K562 (cell line): Measurements from ENCODE around the gene AK2. TPM values are rescaled to one million over a fixed set of nuclear protein-coding genes. Genes with fewer than 3 reads are reported as not detected.

Experiments used
- ATAC-seq: fragments of 200-7000 bp; cut with Tn5 transposase; 3 replicates; pipeline ENCODE4 v1.9.1; 2020; ENCODE audit warnings: moderate library complexity
- BruUV-seq: library from RNA; stranded (reverse); fragments of 400-500 nt; replicated peaks from 2 replicates; lab custom pipeline; 2021; lab: Mats Ljungman, UMichigan
- CTCF ChIA-PET: fragments of 300-600 bp; formaldehyde crosslinking; extraction: SDS; loops from one replicate; lab custom pipeline; 2021; ENCODE audit warnings: low intra/inter-chr PET ratio; lab: Yijun Ruan, JAX
- POLR2A ChIA-PET: fragments of 300-600, 350-650 bp; sonication (Branson Sonifier 250); formaldehyde crosslinking; extraction: SDS; loops from one replicate; lab custom pipeline; 2021; ENCODE audit warnings: antibody characterized with exemption, inconsistent platforms; lab: Yijun Ruan, JAX
- DNase-seq, 4 experiments: peaks; one replicate each; pipeline versions ENCODE4 v3.0.0 to v3.0.0-alpha.2; 2011 to 2018; ENCODE audit warnings: low spot score in 3 of 4, mixed read lengths in 3 of 4; ENCODE audit errors: extremely low read depth in 1 of 4
- FAIRE-seq: peaks from 2 replicates; lab custom pipeline; 2011; peaks lifted over from hg19 to GRCh38; lab: Jason Lieb, UNC
- H2AFZ ChIP-seq: 2 replicates; pipeline ENCODE4 v1.6.0; 2011; ENCODE audit warnings: low read depth, low read length, control low read depth, inconsistent platforms
- H3K27ac ChIP-seq: fragments of 200-600 bp; 3 replicates; pipeline ENCODE4 v1.8.0; 2011; ENCODE audit warnings: low read depth, mild to moderate bottlenecking, control low read depth, inconsistent platforms, low read length, moderate library complexity, mixed read lengths; ENCODE audit errors: extremely low read depth
- H3K27me3 ChIP-seq, 2 experiments: fragments of 300-600 bp in 1 of 2; 2 replicates in 1 of 2; 3 replicates in 1 of 2; pipeline versions ENCODE4 v1.6.0 to v1.8.0; 2011; ENCODE audit warnings: inconsistent platforms in 2 of 2, low read length in 2 of 2, mild to moderate bottlenecking in 1 of 2, mixed read lengths in 1 of 2, moderate library complexity in 1 of 2; ENCODE audit not compliant: control insufficient read depth in 2 of 2, insufficient read depth in 2 of 2
- H3K36me3 ChIP-seq: fragments of 300-600 bp; 3 replicates; pipeline ENCODE4 v1.8.0; 2011; ENCODE audit warnings: mild to moderate bottlenecking, low read length, inconsistent platforms; ENCODE audit not compliant: control insufficient read depth, insufficient read depth
- H3K4me1 ChIP-seq, 2 experiments: fragments of 200-600 bp in 1 of 2; replicated peaks in 1 of 2; 2 replicates in 1 of 2; 3 replicates in 1 of 2; pipeline versions ENCODE4 v1.5.1 to v1.8.0; 2011; ENCODE audit warnings: inconsistent platforms in 2 of 2, low read length in 2 of 2, mild to moderate bottlenecking in 1 of 2, mixed read lengths in 1 of 2, moderate library complexity in 1 of 2; ENCODE audit not compliant: control insufficient read depth in 2 of 2, insufficient read depth in 2 of 2
- H3K4me2 ChIP-seq: 2 replicates; pipeline ENCODE4 v1.6.1; 2011; ENCODE audit warnings: low read length, control low read depth, inconsistent platforms, mixed read lengths; ENCODE audit not compliant: insufficient read depth
- H3K4me3 ChIP-seq: fragments of 200-600 bp; sonication (generic), shearing (Covaris generic); 2 replicates; pipeline ENCODE4 v1.5.1; 2016; ENCODE audit warnings: control low read depth, inconsistent platforms
- H3K79me2 ChIP-seq: fragments of 200-600 bp; 3 replicates; pipeline ENCODE4 v1.8.0; 2011; ENCODE audit warnings: low read length, inconsistent platforms; ENCODE audit not compliant: control insufficient read depth, insufficient read depth
- H3K9ac ChIP-seq, 2 experiments: 2 replicates each; pipeline versions ENCODE4 v1.6.0 to v1.6.1; 2011; ENCODE audit warnings: low read depth in 2 of 2, low read length in 2 of 2, control low read depth in 1 of 2, inconsistent platforms in 1 of 2, mild to moderate bottlenecking in 1 of 2, mixed read lengths in 1 of 2; ENCODE audit not compliant: insufficient read depth in 1 of 2
- H3K9me1 ChIP-seq: one replicate; pipeline ENCODE4 v1.6.0; 2011; ENCODE audit warnings: inconsistent platforms, mild to moderate bottlenecking, low read length, moderate library complexity; ENCODE audit not compliant: control insufficient read depth, insufficient read depth
- H3K9me3 ChIP-seq: replicated peaks from 2 replicates; pipeline ENCODE4 v1.5.1; 2011; ENCODE audit warnings: low read depth, low read length, inconsistent platforms; ENCODE audit not compliant: control insufficient read depth, insufficient read depth
- H4K20me1 ChIP-seq: replicated peaks from 2 replicates; pipeline ENCODE4 v1.6.1; 2011; ENCODE audit warnings: low read length, inconsistent platforms, mixed read lengths; ENCODE audit not compliant: control insufficient read depth, insufficient read depth
- BRD4 ChIP-seq: fragments of 200-600 bp; sonication (generic); IDR thresholded peaks from 2 replicates; pipeline ENCODE4 v1.6.1; 2017; ENCODE audit warnings: inconsistent platforms
- MAFK ChIP-seq: IDR thresholded peaks from 2 replicates; pipeline ENCODE4 v1.6.1; 2011; ENCODE audit warnings: low read length, improper control_type of control experiment
- NFIX ChIP-seq: fragments of 250-450 bp; sonication (Bioruptor Pico); IDR thresholded peaks from 2 replicates; pipeline ENCODE4 v1.4.0; 2020; ENCODE audit warnings: low read depth, mild to moderate bottlenecking, moderate library complexity
- TAF1 ChIP-seq: IDR thresholded peaks from 2 replicates; pipeline ENCODE4 v1.6.1; 2011; ENCODE audit warnings: mild to moderate bottlenecking, low read length, moderate library complexity; ENCODE audit not compliant: insufficient read depth, control insufficient read depth, severe bottlenecking; ENCODE audit errors: extremely low read depth
- WGBS: fragments of 100-300 bp; shearing (Covaris generic); methylation state at CpG from one replicate; pipeline ENCODE4 v1.1.6; 2016; ENCODE audit warnings: low coverage, mixed read lengths; ENCODE audit not compliant: insufficient coverage; ENCODE audit errors: missing lambda C conversion rate; 5-methylcytosine and 5-hydroxymethylcytosine counted together
- in situ Hi-C: fragments of 300-500 bp; cut with MboI; formaldehyde crosslinking; loops from 4 replicates; pipeline ENCODE4 v1.15.0; 2018; ENCODE audit warnings: inconsistent platforms, mixed read lengths
- intact Hi-C: fragments of 100-400 bp; cut with micrococcal nuclease; formaldehyde crosslinking; loops from 2 replicates; pipeline ENCODE4 v1.14.2; 2022
- polyA plus RNA-seq, 8 experiments: library from polyadenylated mRNA; depleted of rRNA in 4 of 8; stranded (reverse) in 5 of 8; unstranded in 3 of 8; fragments of >200 nt; fragmentation: Nextera tagmentation in 2 of 8; fragmentation: Illumina TruSeq in 1 of 8; extraction: Ambion mirVana in 2 of 8; extraction: Trizol in 1 of 8; gene quantifications; 2 replicates each; pipeline versions ENCODE4 v1.2.1 to v1.2.3, GENCODE V29; 2011 to 2014; ENCODE audit warnings: inconsistent platforms in 1 of 8, missing spikeins in 1 of 8
- total RNA-seq, 7 experiments: library from RNA; depleted of rRNA in 6 of 7; stranded (reverse); fragments of >200 nt in 6 of 7; fragmentation: Illumina TruSeq in 2 of 7; extraction: Trizol in 2 of 7; gene quantifications; 2 replicates each; pipeline versions ENCODE4 v1.2.1 to v1.2.3, GENCODE V29; 2011 to 2021; ENCODE audit warnings: low replicate concordance in 1 of 7
- TF ChIP-seq, protein P1 (sequence below), 3 experiments: fragments of 200-800 bp in 1 of 3; sonication (Bioruptor generic) in 1 of 3; sonication (generic) in 1 of 3; formaldehyde crosslinking in 1 of 3; IDR thresholded peaks; 2 replicates each; pipeline versions ENCODE4 v1.6.1 to v1.8.0; 2016 to 2022; ENCODE audit warnings: mild to moderate bottlenecking in 2 of 3, missing compliant biosample characterization in 2 of 3, missing genetic modification characterization in 2 of 3, missing genetic modification reagents in 1 of 3
- TF ChIP-seq, protein P2 (sequence below): fragments of 450-650 bp; formaldehyde crosslinking; IDR thresholded peaks from 2 replicates; pipeline ENCODE4 v1.4.0; 2020; ENCODE audit warnings: mild to moderate bottlenecking

Gene AK2
- total and polyA plus RNA-seq, 9 of the 15 experiments (the other 6 are each of a cell fraction or from before 2014, with no cell fraction given), result 105 to 1,050 (median 509) TPM

DNA sequence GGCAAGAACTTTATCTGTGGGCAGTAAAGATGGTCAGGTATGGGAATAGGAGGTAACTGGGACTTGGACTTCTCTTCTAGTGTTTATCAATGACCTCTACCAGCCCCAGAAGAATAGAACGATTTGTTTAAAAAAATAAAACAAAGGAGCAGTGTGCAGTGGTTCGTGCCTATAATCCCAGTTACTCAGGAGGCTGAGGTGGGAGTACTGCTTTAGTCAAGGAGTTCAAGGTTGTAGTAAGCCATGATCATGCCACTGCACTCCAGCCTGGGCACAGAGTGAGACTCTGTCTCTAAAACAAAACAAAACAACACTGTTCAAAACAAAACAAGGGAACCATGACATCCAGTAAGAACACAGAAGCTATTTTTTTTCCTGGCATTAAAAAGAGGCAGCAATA lies 76.3 kb downstream of the AK2 start:
- no peak overlapping the region for H3K27ac ChIP-seq
- H3K79me2 ChIP-seq, result peaks cover 38% of the 10 kb centered on the region
- in situ Hi-C loops (no loop called here), intact Hi-C loops (loop anchor here (5.0 kb wide), 1 partner anchor 47 kb away; no protein-coding TSS in a partner anchor)
- H2AFZ ChIP-seq, result no peak overlapping the region
- H3K4me3 ChIP-seq, result no peak overlapping the region
- no peaks in the 10 kb centered on the region for H3K9me1 ChIP-seq
- BruUV-seq, result no TSS peak
- FAIRE-seq (no peak), DNase-seq (no peak), ATAC-seq (no peak)
- H3K36me3 ChIP-seq, result no peaks in the 10 kb centered on the region
- H3K9ac ChIP-seq, result no peak overlapping the region
- CTCF ChIA-PET, result no interaction called here
- H3K4me1 ChIP-seq, result peaks cover 14 to 27% of the 10 kb centered on the region in 2 experiments
- POLR2A ChIA-PET, result interaction anchor here (0.7 kb wide), 1 partner anchor 10 kb away, joined by 3 read pairs; no protein-coding TSS in a partner anchor
- H3K9me3 ChIP-seq, result no peaks in the 10 kb centered on the region
- H3K27me3 ChIP-seq, result no peaks in the 10 kb centered on the region
- 26% methylated on average over 2 of the region's 2 CpGs for WGBS
- TF ChIP-seq TAF1 (no peak), MAFK (no peak), NFIX (CRISPR knock-in tag) (no peak), BRD4 (no peak)
- TF ChIP-seq, protein P1, sequence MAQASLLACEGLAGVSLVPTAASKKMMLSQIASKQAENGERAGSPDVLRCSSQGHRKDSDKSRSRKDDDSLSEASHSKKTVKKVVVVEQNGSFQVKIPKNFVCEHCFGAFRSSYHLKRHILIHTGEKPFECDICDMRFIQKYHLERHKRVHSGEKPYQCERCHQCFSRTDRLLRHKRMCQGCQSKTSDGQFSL (CRISPR knock-in tag; IDR thresholded peaks at IDR 0.05), result no peak
- TF ChIP-seq, protein P1 (tag; IDR thresholded peaks at IDR 0.05), result no peak
- TF ChIP-seq, protein P2, sequence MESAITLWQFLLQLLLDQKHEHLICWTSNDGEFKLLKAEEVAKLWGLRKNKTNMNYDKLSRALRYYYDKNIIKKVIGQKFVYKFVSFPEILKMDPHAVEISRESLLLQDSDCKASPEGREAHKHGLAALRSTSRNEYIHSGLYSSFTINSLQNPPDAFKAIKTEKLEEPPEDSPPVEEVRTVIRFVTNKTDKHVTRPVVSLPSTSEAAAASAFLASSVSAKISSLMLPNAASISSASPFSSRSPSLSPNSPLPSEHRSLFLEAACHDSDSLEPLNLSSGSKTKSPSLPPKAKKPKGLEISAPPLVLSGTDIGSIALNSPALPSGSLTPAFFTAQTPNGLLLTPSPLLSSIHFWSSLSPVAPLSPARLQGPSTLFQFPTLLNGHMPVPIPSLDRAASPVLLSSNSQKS (CRISPR knock-in tag), result no peak
- no peak overlapping the region for H3K4me2 ChIP-seq
- peaks cover 19% of the 10 kb centered on the region for H4K20me1 ChIP-seq
